Esophagus mucosa (tissue), 1 donor: ENCODE results near the gene BCR. TPM values are rescaled to one million over a fixed set of nuclear protein-coding genes. Genes with fewer than 3 reads are reported as not detected.
A peak's percentile ranks its signal among the peaks of the same experiment; 100 is the strongest.
"Not testable (repeated sequence)": the region's sequence is repeated elsewhere in the genome, so short reads cannot be mapped to it uniquely, and the experiment has no call there.

Source experiments
- ATAC-seq: fragments of 200-7000 bp; cut with Tn5 transposase; one replicate; pipeline ENCODE4 v1.9.1; 2020
- total RNA-seq: library from RNA; stranded (reverse); gene quantifications from one replicate; pipeline ENCODE4 v1.2.4, GENCODE V29; 2023
- donor health status: DM: yes; HTN: yes; CAD: no.

BCR gene
- total RNA-seq, 1 donor from 2014 or later = 39.7 TPM

DNA sequence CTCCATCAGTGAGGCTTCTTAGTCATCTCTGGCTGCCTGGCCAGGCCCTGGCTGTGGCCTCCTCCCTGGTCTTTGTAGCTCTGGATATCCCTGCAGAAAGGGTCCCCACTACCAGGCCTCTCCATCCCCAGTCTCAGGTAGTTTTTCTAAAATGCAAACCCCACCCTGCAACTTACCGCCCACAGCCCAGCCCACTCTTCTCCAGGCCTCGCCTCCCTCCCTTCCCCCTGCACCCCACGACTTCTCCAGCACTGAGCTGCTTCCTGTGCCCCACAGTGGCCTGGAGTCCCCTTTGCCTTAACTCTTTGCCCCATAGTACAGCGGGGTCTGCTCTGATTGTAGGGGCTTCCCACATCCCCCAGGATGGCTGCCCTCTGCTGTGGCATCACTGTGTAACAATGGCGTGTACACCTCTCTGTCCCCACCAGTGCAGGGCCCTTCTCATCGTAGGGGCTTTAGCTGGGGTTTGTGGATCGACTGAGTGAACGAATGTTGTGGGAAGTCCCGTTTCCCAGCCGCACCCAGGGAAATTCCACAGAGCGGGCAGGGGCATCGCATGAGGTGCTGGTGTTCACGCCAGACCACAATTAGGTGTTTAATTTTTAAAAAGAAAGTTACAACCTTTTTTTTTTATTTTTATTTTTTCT is 111.6 kb downstream of the BCR start:
- no peak for ATAC-seq

DNA sequence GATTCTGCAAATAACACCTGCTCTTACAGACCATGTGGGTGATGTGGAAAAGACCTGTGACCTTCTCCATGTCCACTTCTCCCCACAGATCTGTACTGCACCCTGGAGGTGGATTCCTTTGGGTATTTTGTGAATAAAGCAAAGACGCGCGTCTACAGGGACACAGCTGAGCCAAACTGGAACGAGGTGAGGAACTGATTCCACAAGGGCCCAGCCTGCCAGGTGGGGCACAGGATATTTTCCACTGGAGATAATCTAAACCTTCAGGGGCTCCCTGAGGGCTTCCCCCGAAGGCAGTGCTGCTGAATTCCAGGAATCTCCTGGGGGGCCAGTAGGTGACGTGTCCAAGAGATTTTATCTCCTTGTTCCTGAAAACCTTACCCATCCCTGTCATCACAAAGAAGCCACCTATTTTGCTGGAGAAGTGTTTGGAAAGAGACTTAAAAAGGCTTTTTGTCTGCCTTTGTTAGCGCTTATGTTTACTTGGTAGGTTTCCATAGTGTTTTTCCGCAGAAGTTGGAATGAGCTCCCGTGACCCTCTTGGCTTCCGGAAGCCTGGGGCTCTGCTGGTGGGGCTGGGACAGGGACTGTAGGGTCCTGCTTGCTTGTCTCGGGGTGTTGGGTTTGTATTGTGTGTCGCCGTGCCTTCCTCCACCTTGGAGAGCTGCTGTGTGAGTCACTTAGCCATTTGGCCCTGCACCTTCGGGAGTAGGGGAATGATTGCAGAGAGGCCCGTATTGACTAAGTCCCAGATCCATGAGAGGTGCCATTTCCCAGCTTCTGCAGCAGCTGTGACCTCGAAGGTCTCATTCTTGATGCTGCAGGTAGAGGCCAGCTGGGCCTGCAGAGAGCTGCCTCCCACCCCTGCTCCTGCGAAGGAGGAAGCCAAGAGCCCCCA is 112.4 kb downstream of the BCR start:
- no peak for ATAC-seq

DNA sequence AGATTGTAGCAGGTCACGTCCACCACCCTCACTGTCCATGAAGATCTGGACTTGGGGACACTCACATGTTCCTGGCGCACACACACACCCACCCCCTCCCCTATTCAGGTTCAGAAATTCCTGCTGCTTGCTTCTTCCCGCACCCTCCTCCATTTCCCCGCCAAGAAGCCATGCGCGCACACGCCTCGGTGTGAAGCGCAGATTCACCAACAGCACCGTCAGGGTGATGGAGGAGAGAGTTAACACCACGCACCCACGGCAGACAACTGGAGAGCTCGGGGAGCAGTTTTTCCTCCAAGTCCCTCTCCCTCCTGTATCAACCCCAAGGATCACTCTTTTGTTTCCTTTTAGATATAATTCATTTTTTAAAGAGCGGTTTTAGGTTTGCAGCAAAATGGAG is 113.4 kb downstream of the BCR start:
- ATAC-seq = no peak

DNA sequence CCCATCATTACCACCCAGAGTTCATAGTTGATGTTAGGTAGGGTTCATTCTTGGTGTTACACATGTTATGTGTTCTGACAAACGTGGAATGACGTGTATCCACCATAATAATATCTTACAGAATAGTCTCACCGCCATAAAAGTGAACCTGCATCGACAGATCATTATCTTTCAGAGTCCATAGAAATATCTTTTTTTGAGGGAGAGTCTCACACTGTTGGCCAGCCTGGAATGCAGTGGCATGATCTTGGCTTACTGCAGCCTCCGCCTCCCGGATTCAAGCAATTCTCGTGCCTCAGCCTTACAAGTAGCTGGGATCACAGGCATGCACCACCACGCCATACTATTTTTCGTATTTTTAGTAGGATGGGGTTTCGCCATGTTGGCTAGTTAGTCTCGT is 113.9 kb downstream of the BCR start:
- no peak for ATAC-seq

DNA sequence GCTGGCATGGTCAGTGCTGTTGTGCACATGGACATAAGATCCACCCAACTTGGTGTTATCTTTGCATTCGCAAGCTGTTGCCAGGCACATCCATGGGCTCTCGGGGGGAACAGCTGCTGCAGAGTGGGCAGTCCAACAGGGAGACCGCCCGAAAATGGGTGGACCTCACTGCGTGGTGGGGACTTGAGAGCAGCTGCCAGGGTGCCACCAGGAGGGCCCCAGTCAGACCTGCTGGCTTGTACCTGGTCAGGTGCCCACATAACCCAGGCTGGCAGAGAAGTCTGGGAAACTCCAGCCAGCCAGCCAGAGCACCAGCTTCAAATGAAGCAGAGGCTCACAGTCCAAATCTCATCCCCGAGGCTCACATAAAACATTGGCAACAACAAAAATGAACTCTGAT is 120.2 kb downstream of the BCR start:
- ATAC-seq = no peak

DNA sequence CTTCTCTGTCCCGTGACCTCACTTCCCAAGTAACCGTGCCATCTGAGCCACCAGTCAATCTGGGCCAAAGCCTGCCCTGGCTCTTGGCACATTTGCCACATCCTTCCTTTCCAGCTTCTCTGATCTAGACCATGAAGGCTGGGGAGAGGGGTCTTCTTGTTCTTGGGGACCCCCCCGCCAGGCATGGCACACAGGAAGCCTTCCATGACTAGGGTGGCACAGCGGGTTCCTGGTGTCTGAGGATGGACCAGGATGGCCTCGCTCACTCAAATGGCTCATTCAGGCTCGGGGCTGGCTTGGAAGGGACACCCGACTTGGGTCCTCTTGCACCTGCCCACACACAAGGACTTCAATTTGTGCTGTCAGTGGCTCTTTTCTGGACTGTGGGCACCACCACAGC is 121.3 kb downstream of the BCR start:
- no peak for ATAC-seq

DNA sequence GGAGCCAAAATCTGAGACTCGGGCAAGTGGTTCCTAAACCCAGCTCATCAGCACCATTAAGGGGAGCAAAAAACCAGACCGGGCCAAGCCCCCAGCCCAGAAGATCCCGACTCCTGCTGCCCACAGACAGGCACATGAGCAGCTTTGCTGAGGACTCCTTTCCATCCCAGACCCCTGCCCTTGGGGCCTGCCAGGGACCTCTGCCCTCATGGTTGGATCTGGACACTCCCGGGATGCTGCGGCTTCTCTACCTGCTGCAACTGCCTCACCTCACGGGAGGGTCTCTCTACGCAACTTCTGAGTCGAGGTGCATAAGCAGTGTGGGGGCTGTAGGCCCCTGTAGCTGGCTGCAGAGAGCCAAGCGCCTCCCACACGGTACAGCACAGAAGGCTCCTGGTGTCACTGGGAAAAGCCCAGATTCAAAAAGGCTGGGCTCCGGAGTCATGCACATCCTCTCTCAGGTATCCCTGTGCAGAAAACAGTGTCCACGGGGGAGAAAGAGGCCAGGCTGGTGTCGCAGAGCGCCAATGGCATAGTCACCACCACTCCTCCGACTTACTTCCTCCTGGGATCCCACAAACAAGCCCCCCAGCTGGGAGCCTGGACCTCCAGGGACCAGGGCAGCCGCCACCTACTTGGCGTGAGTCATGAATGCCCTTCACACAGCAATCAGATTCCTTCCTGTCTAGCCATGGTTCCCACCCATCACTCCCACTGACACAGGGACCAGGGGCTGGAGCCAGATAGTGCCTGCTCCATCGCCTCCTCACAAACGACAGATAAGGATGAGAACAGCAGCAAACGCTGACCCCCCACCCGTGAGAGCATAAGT is 122.1 kb downstream of the BCR start:
- ATAC-seq = no peak

DNA sequence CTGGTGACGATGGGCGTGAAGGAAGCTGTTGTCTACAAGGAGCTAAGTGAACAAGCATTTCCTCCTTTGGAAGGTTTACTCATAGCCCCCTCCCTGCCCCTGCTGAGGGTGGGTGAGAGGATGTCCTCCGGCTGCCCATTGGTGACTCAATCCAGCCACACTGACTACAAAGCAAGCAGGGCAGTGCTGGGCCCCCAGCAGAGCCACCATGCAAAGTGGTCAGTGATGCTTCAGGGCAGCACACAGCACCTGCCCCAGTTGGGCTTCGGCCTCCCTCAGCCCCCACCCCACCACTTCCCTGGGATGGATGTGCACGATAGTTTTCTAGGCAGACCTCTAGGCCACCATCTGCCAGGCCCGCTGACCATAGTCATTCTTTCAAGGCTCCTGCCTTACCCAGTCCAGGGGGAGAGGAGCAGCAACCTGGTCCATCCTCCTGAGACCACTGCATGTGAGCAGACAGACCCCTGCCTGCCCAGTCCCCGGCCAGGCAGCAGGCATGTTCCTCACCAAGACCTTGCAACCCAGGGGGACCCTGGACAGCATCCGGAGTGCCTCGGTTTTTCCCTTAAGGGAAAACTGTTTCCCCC is 125.1 kb downstream of the BCR start:
- ATAC-seq = peak; percentile 48

DNA sequence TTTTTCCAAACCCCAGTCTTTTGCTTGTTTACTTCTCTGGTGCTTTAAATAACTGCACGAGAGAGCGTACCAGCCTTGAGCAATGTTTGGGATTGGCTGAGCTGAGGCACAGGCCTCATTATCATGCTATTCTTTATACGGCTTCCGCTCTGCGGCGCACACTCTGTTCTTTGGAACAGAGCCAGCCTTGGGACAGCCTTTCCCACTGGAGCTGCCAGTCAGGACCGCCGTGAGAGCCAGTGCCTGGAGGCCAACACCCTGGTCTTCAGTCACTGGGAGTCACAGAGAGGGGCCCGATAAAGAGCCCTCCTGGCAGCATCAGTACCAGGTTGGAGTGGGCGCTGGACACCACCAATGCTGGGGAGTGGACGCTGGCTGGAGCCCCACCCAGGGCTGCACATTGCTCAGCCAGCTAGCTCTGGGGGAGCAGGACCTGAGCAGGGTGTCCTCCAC is 125.6 kb downstream of the BCR start:
- peak; percentile 52 for ATAC-seq

DNA sequence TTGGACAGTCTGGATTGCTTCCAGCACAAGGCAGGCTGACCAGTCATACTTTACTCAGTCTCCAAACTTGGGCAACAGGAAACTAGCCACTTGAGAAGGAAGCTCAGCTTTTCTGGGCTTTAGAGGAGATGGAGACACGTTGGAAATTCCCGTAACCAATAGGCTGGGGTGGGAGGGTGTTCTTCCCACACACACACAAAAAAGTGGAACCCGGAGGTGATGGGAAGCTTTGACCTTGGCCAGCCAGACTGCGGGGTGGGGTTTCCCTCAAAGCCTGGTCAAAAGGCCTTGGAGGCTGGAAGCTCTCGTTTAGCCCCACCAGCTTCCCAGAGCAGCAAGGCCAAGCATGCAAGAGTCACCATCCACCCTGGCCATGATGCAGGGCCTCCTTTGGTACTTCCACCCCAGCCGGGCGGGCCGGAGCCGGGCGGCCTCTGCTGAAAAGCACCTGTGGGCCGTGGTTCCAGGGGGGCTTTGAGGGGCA is 126.2 kb downstream of the BCR start:
- peak; percentile 38 for ATAC-seq

DNA sequence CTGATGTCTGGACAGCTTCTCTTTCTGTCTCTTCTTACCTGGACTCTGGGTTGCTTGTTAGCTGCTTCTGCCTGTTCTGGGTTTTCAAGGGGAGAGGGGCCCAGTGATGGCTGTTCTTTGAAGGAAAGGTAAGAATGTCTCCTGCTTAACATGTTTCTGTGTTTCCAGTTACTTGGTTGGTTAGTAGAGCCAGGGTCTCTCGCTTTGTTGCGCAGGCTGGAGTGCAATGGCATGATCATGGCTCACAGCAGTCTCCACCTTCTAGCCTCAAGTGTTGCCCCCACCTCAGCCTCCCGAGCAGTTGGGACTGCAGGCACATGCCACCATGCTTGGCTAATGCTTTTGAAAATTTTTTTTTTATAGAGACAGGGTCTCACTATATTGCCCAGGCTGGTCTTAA is 126.6 kb downstream of the BCR start:
- no peak for ATAC-seq

DNA sequence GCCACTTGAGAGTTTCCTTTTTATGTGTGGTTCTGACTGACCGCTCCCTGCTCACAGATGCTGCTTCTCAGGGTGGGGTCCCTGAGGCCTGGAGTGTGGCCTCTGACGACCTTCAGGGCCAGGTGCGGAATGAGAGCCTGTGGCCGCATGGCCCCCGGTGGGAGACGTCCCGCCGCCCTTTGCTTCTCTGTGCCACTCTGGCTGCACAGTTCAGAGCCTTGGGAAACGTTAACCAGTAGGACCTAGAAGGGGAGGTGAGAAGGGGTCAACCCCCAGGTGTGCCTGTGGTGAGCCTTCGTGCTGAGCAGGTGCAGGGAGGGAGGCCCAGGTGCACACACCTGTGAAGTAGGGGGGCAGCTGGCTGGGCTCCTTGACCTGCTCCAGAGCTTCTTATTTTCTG is 127.2 kb downstream of the BCR start:
- not testable (repeated sequence) for ATAC-seq

DNA sequence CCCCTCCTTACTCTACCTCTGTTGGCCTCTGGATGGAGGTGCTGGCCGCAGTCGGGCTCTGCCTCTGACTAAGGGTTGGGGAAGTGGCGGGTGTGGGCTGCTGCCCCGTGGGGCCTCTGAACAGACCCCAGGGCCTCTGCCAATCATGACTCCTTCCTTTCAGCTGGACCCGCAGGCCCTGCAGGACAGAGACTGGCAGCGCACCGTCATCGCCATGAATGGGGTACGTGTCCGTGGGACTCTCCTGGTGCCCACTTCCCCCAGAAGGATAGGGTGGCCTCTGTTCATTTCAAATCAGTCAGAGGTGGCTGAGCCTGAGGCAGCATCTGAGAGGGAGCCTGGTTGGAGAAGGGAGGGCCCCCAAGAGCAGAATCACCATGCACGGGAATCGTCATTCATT is 129.0 kb downstream of the BCR start:
- ATAC-seq = not testable (repeated sequence)

DNA sequence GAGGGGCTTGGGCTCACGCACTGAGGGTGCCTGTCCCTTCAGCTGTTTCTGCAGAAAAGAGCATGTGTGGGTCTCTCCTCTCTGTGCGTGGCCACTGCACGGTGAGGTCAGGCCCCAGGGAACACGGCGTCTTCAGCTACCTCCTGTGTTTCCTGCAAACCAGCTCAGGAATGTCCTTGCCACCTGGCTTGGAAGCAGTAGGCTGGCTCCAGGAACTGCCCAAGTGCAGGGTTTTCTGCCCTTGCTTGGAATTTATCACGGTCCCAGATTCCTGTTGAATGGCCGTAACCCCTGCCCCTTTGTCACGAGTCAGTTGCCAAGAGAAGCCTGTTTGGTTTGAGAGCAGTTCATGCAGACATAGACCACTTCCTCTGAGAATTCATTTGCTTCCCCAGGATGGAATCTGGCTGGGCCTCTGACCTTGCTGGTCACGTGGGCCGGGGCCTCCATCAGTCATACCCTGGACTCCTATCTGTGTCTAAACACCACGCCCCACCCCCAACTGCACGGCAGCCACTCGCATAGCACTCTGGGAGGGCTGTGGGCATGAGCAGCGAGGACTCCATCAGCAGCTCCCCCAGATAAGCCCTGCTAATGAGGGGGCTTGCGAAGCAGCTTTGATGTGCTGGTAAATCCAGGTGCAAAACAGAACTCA is 130.3 kb downstream of the BCR start:
- not testable (repeated sequence) for ATAC-seq

DNA sequence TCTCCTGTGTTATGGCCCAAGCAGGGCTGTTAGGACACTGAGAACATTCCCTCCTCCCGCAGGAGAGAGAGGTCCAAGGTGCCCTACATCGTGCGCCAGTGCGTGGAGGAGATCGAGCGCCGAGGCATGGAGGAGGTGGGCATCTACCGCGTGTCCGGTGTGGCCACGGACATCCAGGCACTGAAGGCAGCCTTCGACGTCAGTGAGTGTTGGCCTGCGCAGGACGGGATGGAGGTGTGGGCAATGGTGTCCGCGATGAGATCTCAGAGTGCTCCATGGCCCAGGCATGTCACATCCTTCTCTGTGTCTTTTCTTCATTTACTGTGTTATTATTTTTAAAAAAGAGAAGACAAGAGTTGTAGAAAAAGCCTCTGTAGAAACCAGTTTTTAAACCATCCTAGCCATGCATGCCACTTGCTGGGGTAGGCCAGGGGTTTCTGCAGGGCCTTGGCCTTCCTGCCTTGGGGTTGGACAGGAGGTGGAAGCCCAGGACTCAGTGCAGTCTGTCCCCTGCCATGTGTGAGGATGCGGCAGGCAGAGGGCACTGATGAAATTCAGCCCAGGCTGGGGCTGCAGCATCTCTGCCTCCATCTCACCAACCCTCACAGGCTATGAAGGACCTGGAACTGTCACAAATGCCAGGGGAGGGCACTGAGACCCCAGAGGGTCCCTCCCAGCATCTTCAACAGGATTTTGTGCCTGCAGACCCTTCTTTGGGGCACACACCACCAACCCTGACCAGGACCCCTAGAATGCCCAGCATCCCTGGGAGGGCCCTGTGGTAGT is 131.5 kb downstream of the BCR start:
- not testable (repeated sequence) for ATAC-seq

DNA sequence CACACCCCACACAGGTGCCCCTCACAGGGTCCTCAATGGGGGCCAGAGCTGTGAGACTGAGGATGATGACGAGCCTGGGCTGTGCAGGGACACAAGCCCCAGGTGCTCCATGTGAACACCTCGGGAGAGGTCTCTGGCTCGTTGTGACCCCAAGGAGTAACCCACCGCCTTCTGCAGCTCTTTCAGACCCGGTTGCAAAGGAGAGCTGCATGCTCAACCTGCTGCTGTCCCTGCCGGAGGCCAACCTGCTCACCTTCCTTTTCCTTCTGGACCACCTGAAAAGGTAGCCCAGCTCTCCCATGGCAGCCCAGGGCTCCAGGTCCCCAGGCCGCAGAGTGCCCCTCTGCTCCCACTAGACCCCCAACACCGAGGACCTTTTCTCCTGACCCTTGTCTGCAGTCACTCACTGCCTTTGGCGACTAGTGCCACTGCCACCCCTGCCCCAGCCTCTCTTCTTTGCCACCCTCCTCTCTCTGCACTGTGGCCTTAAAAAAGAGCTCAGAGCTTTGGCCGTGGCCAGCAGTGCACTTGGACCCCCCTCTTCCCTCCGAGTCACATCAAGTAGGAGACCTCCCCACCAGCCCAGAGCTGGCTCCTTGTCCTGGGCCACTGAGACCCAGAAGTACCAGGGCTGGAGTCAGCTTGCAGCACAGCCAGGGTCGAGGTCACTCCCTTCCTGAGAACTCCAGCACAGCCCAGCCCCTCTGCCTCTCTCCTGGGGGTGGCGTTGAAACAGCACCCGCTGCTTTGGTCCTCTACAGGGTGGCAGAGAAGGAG is 133.7 kb downstream of the BCR start:
- no peak for ATAC-seq

DNA sequence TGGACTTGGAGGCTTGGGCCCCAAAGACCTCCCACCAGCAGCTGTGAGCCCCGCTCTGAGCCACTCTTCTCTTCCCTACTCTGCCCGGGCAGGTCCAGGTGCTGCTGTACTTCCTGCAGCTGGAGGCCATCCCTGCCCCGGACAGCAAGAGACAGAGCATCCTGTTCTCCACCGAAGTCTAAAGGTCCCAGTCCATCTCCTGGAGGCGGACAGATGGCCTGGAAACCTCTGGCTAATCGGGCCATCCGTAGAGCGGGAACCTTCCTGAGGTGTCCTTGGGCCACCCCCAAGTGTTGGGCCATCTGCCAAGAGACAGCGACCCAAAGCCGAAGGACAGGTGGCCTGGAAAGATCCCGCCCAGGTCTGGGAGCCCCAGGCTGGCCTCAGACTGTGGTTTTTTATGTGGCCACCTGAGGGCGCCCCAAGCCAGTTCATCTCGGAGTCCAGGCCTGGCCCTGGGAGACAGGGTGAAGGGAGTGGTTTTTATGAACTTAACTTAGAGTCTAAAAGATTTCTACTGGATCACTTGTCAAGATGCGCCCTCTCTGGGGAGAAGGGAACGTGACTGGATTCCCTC is 135.1 kb downstream of the BCR start:
- no peak for ATAC-seq

DNA sequence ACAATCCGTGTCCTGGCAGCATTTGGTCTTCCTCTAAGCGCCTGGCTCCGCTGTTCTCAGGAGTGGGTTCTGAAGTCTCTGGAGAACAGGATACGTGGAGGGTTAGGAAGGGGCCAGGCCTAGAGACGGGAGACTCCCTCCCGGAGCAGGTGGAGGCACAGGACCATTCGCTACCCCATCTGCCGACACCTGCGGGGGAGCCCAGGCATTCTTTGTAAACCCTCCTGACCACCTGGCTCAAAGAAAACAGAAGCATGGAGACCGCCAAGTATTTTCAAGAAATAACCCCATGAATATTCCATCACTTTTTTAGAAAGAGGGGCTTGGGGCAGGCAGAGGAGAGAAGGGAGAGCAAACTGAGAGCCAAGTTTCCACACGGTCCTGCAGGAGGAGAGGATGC is 136.3 kb downstream of the BCR start:
- not testable (repeated sequence) for ATAC-seq

DNA sequence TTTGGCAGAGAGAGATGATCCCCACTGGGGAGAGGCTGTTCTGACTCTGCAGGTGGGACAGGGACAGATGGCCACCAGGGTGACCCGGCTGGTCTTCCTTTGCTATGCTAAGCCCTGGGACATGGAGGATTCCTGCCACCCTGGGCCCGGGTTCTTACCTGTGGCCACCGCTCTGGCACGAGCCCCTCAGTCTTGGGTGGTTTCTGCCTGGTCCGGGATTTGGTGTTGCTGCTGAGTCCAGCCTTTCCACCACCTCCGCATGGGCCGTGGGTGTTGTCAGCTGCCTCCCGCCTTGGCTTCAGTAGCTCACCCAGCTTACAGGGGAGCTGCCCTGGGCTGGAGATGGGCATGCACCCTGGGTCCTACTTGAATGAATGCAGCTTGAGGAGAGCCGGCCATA is 138.0 kb downstream of the BCR start:
- not testable (repeated sequence) for ATAC-seq
